NCI-H2107 treated with DMSO at 0.1 percent for 48 hours (cell line): ENCODE data around the gene SPOP.

Experiments used
- DNase-seq: peaks from one replicate; lab custom pipeline; 2025; ENCODE audit not compliant: unreplicated experiment; lab: John Stamatoyannopoulos, UW

Gene SPOP

GRCh38 chr17:49588726-49589576 lies 88.9 kb downstream of the SPOP start:
- no peak for DNase-seq

DNA sequence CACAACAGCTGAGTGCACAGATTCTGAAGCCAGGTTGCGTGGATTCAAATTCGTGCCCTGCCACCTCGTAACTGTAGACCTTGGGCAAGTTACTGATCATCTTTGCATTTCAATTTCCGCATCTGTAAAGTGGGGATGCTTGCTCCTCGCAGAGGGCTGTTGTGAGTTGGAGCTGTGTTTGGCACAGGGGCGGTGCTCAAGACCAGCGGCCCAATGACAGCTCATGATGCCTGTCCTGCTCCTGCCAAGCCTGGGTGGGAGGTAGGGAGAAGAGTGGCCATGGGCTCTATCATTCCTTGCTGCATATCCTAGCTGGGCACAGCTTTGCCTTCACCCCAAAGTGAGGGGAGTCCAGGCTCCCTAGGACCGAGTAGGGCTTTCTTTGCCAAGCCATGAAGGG lies 89.6 kb downstream of the SPOP start:
- DNase-seq, result no peak

DNA sequence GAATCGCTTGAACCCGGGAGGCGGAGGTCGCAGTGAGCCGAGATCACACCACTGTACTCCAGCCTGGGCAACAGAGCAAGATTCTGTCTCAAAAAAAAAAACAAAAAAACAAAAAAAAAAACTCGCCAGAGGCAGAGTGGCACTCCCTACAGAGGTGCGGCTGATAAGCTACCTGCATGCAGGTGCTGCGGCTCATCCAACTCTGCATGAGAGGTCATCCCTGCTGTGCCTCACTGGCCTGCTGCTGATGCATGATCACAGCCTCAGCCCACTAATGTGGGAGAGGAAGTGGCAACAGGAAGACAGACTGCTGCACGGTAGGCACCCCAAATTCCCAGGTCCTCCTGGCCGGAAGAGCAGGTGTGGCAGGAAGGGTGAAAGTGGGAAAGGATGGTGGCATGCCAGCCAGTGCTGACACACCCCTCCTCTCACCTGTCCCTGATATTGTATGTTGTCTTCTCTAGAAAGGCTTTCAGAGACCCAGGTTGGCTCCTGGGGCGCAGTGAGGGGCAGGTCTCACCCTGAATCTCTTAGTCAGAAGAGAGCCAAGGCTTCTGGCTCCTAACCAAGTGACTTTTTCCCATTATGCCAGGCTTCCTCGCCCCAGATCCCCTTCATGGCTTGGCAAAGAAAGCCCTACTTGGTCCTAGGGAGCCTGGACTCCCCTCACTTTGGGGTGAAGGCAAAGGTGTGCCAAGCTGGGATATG lies 90.4 kb downstream of the SPOP start:
- no peak for DNase-seq

DNA sequence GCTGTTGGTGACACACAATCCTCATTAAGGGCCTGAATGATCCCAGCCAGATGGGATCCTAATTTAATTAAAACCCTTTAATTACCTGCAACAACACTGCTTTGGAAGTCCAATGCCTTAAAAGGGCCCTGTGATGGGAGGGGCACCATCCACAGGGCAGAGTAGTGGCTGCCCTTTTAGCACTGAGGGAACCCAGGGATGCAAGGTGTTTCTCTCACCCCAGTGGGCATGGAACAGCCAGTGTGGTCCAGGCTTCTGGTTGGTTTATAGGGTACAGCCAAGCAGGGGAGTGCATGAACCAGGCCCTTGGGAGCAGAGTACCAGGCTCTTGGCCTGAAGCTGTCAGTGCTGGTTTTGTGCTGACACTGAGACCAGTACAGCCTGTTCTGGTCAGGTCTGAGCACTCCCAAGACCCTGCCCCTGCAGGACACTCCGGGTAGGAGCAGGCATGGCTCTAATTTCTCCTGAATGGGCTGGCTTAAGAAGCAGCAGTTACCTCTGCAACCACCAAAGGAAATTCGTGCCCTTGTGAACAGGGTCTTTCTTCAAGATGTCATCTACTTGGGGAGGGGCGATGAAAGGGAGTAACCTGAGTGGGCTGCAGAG lies 92.4 kb downstream of the SPOP start:
- no peak for DNase-seq

GRCh38 chr17:49583889-49584288 lies 94.0 kb downstream of the SPOP start:
- no peak for DNase-seq

- no peak for DNase-seq
Measured at GRCh38 chr17:49583226-49583625, 94.7 kb downstream of the SPOP start.

GRCh38 chr17:49582789-49583188 lies 95.1 kb downstream of the SPOP start:
- no peak for DNase-seq

DNA sequence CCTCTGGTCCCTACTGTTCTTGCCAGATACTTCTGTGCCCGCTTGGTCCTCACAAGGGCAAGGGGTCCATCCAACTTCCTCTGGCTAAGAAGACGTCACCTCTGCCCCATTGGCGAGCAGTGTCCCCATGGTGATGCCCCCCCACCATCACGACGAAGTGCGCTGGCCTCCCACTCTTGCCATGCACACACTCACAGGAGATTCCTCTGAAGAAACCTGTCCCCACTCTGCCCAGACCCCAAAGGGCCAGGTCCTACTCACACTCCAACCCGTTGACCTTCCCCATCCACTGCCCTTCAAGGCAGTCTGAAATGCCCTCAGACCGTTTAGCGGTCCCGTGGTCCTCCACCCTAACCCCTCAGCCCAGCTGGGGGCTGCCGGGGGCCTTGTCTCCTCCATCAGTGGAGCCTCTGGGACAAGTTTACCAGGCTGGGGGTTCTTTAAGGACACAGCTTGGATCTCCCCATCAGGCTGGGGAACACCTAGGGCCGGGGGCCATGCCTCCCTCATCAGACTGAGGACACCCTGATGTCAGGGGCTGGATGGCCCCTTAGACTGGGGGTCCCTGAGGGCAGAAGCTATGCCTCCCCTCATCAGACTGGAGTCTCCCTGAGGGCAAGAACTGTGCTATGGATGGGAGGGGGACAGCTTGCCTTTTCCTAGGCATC lies 95.7 kb downstream of the SPOP start:
- DNase-seq, result no peak

GRCh38 chr17:49581648-49581998 lies 96.3 kb downstream of the SPOP start:
- DNase-seq, result no peak

DNA sequence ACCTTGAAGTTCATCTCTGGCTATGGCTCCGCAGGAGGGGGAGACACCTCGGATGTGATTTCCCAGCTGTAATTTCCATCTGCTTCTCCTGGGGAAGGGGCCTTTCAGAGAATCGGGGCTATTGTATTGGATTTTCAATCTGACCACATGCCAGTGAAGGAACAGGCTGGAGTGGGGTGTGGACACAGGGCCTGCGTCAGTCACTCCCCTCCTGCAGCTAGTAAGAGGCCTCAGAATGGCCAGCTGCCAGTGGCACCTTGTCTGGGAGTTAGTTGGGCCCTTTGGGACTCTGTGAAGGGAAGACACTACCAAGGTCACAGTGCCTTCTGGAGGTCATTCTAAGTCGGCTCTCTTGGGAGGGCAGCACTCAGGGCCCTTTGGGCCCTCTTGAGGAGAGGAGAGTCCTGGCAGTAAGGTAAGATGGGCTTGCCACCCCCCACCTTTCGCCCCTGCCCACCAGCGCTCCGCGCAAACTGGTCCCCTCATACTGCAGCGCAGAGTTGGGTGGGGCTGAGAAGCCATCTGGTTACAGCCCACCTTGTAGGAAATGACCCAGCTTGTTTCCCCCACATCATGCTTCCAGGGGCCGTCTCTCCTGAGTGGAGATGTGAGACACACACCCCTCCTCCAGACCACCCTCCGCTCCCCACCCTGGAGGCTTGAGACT lies 96.8 kb downstream of the SPOP start:
- DNase-seq, result no peak

DNA sequence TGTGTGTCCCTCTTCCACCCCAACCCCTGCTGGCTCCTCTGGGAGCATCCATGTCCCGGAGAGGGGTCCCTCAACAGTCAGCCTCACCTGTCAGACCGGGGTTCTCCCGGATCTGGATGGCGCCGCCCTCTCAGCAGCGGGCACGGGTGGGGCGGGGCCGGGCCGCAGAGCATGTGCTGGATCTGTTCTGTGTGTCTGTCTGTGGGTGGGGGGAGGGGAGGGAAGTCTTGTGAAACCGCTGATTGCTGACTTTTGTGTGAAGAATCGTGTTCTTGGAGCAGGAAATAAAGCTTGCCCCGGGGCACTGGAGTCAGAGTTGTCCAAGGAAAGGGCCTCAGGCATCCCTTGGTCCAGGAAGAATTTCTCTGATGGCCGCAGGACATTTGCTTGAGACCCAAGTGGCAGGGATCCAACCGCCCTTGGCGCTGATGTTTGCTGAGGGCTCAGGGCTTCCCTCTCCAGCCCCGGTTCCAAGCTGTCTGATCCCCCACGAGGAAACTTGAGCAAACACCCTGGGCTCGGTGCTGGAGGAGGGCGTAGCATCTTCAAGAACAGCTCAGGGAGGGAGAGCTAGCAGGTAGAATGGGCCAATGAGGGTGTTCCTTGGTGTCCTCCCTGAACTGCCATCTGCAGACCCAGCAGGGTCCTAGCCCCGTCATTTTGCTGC lies 97.7 kb downstream of the SPOP start:
- DNase-seq, result no peak

DNA sequence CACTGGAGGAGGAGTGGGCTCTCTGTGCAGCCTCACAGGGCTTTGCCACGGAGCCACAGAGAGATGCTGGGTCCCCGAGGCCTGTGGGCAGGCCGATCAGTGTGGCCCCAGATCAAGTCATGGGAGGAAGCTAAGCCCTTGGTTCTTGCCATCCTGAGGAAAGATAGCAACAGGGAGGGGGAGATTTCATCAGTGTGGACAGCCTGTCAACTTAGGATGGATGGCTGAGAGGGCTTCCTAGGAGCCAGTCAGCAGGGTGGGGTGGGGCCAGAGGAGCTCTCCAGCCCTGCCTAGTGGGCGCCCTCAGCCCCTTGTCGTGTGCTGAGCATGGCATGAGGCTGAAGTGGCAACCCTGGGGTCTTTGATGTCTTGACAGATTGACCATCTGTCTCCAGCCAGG lies 98.4 kb downstream of the SPOP start:
- no peak for DNase-seq

DNA sequence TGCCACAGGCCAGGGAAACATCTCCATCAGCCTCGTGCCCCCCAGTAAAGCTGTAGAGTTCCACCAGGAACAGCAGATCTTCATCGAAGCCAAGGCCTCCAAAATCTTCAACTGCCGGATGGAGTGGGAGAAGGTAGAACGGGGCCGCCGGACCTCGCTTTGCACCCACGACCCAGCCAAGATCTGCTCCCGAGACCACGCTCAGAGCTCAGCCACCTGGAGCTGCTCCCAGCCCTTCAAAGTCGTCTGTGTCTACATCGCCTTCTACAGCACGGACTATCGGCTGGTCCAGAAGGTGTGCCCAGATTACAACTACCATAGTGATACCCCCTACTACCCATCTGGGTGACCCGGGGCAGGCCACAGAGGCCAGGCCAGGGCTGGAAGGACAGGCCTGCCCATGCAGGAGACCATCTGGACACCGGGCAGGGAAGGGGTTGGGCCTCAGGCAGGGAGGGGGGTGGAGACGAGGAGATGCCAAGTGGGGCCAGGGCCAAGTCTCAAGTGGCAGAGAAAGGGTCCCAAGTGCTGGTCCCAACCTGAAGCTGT lies 98.9 kb downstream of the SPOP start:
- DNase-seq, result no peak

- DNase-seq, result no peak
Measured at GRCh38 chr17:49578414-49578813, 99.5 kb downstream of the SPOP start.

DNA sequence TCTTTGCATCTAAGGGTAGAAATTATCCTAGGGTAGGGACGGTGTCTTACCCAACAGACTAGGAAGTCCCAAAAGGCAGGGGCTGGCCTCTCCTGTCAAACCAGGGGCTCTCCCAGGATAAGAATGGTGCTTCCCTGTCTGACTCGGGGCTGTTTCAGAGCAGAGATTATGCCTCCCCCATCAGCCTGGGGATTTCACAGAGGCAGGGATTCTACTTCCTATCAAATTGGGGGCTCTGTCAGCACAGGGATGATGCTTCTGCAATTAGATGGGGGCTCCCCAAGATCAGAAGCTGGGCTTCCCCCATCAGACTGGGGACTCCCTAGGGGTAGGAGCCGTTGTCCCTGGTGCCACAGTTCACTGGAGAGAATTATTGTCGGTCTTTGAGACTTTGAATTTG lies 99.9 kb downstream of the SPOP start:
- DNase-seq, result no peak

DNA sequence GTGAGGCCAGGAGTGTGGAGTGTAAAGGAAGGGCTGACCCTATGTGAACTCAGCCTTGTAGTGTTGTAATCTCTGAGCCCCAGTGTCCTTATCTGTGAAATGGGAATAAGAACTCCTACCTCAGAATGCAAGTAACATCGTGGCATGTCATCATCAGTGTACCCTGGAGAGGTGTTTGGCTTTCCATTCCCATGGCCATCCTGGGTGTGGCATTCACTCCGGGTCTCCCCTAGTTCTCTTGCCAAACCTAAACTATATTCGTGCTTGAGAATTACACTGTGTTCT lies 100.3 kb downstream of the SPOP start:
- DNase-seq, result no peak

- DNase-seq, result no peak
Measured at GRCh38 chr17:49576917-49577649, 100.8 kb downstream of the SPOP start.

DNA sequence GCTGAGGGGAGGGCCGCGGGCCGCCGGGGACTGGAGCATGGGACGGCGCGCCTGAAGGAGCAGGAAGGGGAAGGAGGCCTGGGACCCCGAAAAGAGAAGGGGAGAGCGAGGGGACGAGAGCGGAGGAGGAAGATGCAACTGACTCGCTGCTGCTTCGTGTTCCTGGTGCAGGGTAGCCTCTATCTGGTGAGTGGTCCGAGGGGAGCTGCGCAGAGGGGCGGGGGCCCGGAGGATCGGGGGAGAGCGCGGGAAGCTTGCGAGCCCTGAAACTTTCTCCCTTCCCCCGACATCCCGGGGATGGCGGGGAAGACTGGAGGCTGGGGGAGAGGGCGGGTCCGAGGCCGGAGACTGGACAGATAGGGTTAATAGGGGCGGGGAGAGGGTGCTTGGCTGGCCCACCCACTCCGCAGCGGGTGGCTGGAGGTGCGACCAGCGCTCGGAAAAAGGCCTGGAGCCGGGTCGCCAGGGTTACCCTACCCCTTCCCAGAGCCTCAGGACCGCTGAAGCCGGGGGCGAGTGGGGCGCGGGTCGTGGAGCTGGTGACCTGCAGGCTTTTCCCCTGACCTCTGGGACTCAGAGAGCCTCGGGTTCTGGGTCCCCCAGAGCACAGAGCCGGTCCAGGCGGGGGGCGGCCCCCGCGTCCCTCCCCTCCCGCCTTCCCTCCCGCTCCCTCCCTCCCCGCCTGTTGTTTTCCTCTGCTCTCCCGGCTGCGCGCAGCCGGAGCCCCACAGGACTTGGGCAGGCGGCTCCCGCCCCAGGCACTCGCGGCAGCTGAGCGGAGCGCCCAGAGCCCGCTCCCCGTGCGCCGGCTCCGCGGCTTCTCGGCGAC lies 101.6 kb downstream of the SPOP start:
- DNase-seq, result no peak

GRCh38 chr17:49575679-49576087 lies 102.2 kb downstream of the SPOP start, which contains the start of gene NXPH3:
Gene NXPH3, plus strand, starts transcription at chr17:49575871. Its CDS starts 349 bp downstream, at chr17:49576220.
- no peak for DNase-seq
